ENCODE measurements around the gene CIAO2B. TPM values are rescaled to one million over a fixed set of nuclear protein-coding genes. Genes with fewer than 3 reads are reported as not detected.
A peak's percentile ranks its signal among the peaks of the same experiment; 100 is the strongest.

The CIAO2B gene
- total RNA-seq, 1 experiment from 2014 or later: 83.0 TPM

GRCh38 chr16:66886914-66887313 lies 47.3 kb downstream of the CIAO2B start:
- no peak overlapping the region for H4K8ac ChIP-seq (replicated peaks; ENCODE audit: insufficient read length, low read depth, low read length)
- Mint-ChIP-seq H3K4me3 (no peak overlapping the region), H3K27ac (peak overlapping the region in 1 of 3 experiments; percentile 32; a peak in 1 of 7 replicates), H3K9me3 (no peaks in the 10 kb centered on the region), H3K27me3 (ENCODE audit: low read depth) (no peaks in the 10 kb centered on the region), H3K36me3 (ENCODE audit: insufficient read depth in 1 of 3, low read depth in 3 of 3) (peaks cover 15 to 51% (median 38%) of the 10 kb centered on the region in 3 experiments; a peak in 6 of 7 replicates), H3K4me1 (peaks cover 2 to 4% of the 10 kb centered on the region in 2 experiments; a peak in 2 of 4 replicates)
- no peak overlapping the region for H3K56ac ChIP-seq (ENCODE audit: insufficient read length, low read depth, low read length)
- no peaks in the 10 kb centered on the region for H3K4me1 ChIP-seq (ENCODE audit: insufficient read depth, low read length)
- H2BK20ac ChIP-seq (ENCODE audit: low read depth, low read length, poor library complexity, severe bottlenecking): no peak overlapping the region
- H3K18ac ChIP-seq (ENCODE audit: insufficient read length, low read depth, low read length): no peak overlapping the region
- H3T11ph ChIP-seq (ENCODE audit: low read length): no peak overlapping the region
- H2AK5ac ChIP-seq (ENCODE audit: insufficient read length, low read length): no peak overlapping the region
- H3K27ac ChIP-seq (ENCODE audit: insufficient read length, low read depth, low read length): no peak overlapping the region
- H2AFZ ChIP-seq (ENCODE audit: low read length): no peak overlapping the region
- no peaks in the 10 kb centered on the region for H3K79me1 ChIP-seq (ENCODE audit: insufficient read depth, low read depth, low read length, poor library complexity, severe bottlenecking)
- no peak overlapping the region for H3K9ac ChIP-seq (ENCODE audit: extremely low read depth, insufficient read length, low read length)
- whole genome bisulfite sequencing (ENCODE audit: extremely low coverage, insufficient read length, low lambda C conversion rate): no CpG with 5 or more reads among the region's 3 CpGs
- no peak overlapping the region for H3K4ac ChIP-seq (ENCODE audit: low read depth, low read length)
- H3K23me2 ChIP-seq (ENCODE audit: insufficient read length, low read depth, low read length, poor library complexity, severe bottlenecking): no peaks in the 10 kb centered on the region
- no peak overlapping the region for H2BK15ac ChIP-seq (ENCODE audit: low read depth, low read length)
- H2BK12ac ChIP-seq (ENCODE audit: insufficient read length, low read depth, low read length): no peak overlapping the region
- H3K9me3 ChIP-seq (ENCODE audit: control insufficient read depth, low read depth, low read length): no peaks in the 10 kb centered on the region
- H4K91ac ChIP-seq (ENCODE audit: insufficient read length, low read depth, low read length): no peak overlapping the region
- H2BK5ac ChIP-seq (ENCODE audit: insufficient read length, low read length): no peak overlapping the region
- no peak overlapping the region for H3K14ac ChIP-seq (ENCODE audit: insufficient read depth, low read length)
- no peaks in the 10 kb centered on the region for H4K20me1 ChIP-seq (ENCODE audit: control insufficient read depth, insufficient read depth, insufficient read length)
- no peak overlapping the region for H3K4me2 ChIP-seq (ENCODE audit: insufficient read depth, insufficient read length, low read length)
- no peak overlapping the region for H4K5ac ChIP-seq (ENCODE audit: insufficient read length, low read depth, low read length)
- TF ChIP-seq, protein P1, sequence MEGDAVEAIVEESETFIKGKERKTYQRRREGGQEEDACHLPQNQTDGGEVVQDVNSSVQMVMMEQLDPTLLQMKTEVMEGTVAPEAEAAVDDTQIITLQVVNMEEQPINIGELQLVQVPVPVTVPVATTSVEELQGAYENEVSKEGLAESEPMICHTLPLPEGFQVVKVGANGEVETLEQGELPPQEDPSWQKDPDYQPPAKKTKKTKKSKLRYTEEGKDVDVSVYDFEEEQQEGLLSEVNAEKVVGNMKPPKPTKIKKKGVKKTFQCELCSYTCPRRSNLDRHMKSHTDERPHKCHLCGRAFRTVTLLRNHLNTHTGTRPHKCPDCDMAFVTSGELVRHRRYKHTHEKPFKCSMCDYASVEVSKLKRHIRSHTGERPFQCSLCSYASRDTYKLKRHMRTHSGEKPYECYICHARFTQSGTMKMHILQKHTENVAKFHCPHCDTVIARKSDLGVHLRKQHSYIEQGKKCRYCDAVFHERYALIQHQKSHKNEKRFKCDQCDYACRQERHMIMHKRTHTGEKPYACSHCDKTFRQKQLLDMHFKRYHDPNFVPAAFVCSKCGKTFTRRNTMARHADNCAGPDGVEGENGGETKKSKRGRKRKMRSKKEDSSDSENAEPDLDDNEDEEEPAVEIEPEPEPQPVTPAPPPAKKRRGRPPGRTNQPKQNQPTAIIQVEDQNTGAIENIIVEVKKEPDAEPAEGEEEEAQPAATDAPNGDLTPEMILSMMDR (conservative IDR thresholded peaks at IDR 0.05): no peak
- no peak overlapping the region for H2BK120ac ChIP-seq (ENCODE audit: low read depth, low read length, poor library complexity, severe bottlenecking)
- H3K23ac ChIP-seq (ENCODE audit: insufficient read length, low read depth, low read length): no peak overlapping the region
- 0 out of 2 replicates have a peak, but pooled peaks cover 2% of the 10 kb centered on the region for H3K79me2 ChIP-seq (ENCODE audit: insufficient read depth, low read length)
- DNase-seq: no peak
- H3K27me3 ChIP-seq (ENCODE audit: insufficient read depth, low read length): no peaks in the 10 kb centered on the region
